Bronchus fibroblast of lung (primary cell): ENCODE results near the gene AMPH. TPM values are rescaled to one million over a fixed set of nuclear protein-coding genes. Genes with fewer than 3 reads are reported as not detected.

Source experiments
- total RNA-seq: library from RNA; depleted of rRNA; stranded (reverse); fragments of >200 nt; gene quantifications from 2 replicates; pipeline ENCODE4 v1.2.3, GENCODE V29; 2015

The AMPH gene
- total RNA-seq = 1.9 and 2.9 TPM in 2 replicates

GRCh38 chr7:38630720-38631673 lies at the start of gene AMPH:
TSS of gene AMPH (minus strand) at chr7:38631373. CDS start at chr7:38631351, 22 bp downstream.

